DMS153 treated with DMSO at 0.1 percent for 48 hours (cell line): ENCODE results near the gene CELF3.
"Not testable (repeated sequence)": the region's sequence is repeated elsewhere in the genome, so short reads cannot be mapped to it uniquely, and the experiment has no call there.

Source experiments
- DNase-seq: peaks from one replicate; lab custom pipeline; 2025; ENCODE audit not compliant: unreplicated experiment; lab: John Stamatoyannopoulos, UW

The CELF3 gene

GRCh38 chr1:151704246-151704645, 12.4 kb downstream of the CELF3 start:
- no peak for DNase-seq

GRCh38 chr1:151703813-151704212, 12.8 kb downstream of the CELF3 start:
- no peak for DNase-seq

- no peak for DNase-seq
Observed at GRCh38 chr1:151702936-151703335, 13.7 kb downstream of the CELF3 start.

GRCh38 chr1:151701515-151701914, 15.1 kb downstream of the CELF3 start:
- DNase-seq: no peak

- peak; percentile 66 for DNase-seq
Observed at GRCh38 chr1:151693057-151693651, 23.4 kb downstream of the CELF3 start.

GRCh38 chr1:151692226-151692625, 24.4 kb downstream of the CELF3 start:
- DNase-seq: no peak

DNA sequence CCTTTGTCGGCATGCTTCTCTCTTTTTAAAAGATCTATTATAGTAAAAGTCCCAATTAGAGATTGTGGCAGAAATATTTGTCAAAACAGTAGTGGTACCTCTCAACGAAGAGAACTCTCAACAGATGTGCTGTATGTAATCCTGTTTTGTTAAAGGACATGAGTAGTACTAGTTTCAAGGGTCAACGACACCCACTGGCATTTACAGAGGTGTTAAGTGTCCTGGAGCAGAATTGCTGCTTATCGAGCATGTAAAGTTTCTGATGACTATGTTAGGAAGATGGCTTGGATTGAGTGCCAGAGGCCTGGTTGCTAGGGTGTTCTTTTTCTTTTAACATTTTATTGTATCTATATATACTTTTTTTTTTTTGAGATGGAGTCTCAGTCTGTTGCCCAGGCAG, 27.1 kb downstream of the CELF3 start:
- no peak for DNase-seq

DNA sequence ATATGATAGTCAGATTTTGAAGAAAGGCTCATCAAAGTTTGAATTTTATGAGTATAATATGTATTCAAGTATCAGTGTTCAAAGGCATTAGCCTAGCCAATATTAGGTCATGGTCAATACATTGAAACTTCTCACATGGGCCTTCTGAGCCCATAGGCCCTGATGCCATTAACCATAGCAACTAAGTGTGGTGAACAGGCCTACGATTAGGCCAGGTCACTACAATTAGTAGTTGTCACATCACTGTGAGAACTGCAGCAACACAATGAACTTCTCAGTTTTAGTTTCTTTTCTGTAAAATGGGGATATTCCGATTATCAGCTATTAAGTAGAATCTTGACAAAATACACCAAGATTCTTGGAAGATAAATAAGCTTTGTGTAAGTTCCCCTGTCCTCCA, 30.0 kb downstream of the CELF3 start:
- DNase-seq: no peak

- DNase-seq: no peak
Observed at GRCh38 chr1:151684128-151684527, 32.5 kb downstream of the CELF3 start.

DNA sequence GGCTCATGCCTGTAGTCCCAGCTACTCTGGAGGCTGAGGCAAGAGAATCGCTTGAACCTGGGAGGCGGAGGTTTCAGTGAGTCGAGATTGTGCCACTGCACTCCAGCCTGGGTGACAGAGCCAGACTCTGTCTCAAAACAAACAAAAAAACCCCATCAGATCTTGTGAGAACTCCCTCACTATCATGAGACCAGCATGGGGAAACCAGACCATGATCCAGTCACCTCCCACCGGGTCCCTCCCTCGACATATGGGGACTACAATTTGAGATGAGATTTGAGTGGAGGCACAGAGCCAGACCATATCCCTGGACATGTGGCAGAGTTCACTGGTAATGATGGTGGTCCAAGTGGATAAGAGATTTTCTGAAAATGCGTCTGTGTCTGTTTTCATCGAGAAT, 33.7 kb downstream of the CELF3 start:
- not testable (repeated sequence) for DNase-seq

DNA sequence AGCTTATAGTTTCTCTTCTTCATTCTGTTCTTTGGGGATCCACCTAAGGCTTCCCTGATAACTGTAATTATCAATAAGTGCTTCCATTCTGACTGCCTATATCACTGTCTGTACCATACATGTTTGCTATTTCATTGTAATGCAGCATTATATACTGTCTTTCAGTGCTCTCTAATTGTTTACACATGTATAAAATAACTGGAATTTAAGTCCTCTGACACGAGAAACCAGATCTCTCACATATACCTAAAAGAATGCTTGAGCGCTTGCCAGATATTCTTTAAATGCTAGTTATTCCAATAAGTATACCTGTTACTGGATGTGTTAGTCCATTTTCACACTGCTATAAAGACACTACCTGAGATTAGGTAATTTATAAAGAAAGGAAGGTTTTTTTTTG, 34.7 kb downstream of the CELF3 start:
- DNase-seq: no peak

DNA sequence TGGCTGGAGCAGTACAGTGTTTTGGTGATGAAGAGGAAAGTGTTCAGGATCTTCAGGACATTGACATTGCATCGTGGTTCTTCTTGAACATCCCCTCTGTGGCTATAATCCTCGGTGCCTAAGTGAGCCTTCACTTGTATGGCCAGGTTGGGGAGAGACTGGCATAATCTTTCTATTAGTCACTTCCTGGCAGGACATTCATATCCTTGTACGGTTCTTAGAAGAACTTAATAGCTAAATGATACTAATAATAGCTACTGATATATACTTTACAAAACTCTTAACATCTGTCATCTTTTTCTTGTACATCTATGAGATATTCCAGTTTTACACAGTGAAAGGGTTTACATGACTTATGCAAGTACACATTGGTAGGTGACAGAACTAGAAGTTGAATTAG, 35.8 kb downstream of the CELF3 start:
- no peak for DNase-seq

DNA sequence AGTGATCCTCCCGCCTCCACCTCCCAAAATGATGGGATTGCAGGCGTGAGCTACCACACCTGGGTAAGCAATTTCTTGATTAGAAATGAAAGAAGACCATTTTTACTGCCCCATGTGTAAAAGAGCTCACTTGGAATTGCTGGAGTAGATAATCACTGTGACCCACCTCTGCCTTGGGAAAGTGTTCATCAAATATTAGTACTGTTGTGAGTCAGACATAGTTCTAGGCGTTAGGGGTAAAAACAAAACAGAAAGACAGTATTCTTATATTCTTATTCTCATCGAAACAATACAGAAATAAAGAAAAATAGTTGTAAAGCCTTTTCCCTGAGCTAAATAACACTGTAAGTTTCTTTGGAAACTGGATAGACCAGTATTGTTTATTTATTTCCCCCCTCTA, 36.2 kb downstream of the CELF3 start:
- no peak for DNase-seq

DNA sequence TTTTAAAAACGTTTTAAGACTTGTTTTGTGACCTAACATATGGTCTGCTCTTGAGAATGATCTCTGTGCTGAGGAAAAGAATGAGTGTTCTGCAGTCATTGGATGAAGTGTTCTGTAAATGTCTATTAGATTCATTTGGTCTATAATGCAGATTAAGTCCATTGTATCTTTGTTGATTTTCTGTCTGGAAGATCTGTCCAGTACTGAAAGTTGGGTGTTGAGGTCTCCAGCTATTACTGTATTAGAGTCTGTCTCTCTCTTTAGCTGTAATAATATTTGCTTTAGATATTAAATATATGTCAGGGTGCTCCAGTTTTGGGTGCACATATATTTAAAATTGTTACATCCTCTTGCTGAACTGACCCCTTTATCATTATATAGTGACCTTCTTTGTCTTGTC, 43.2 kb downstream of the CELF3 start:
- no peak for DNase-seq

DNA sequence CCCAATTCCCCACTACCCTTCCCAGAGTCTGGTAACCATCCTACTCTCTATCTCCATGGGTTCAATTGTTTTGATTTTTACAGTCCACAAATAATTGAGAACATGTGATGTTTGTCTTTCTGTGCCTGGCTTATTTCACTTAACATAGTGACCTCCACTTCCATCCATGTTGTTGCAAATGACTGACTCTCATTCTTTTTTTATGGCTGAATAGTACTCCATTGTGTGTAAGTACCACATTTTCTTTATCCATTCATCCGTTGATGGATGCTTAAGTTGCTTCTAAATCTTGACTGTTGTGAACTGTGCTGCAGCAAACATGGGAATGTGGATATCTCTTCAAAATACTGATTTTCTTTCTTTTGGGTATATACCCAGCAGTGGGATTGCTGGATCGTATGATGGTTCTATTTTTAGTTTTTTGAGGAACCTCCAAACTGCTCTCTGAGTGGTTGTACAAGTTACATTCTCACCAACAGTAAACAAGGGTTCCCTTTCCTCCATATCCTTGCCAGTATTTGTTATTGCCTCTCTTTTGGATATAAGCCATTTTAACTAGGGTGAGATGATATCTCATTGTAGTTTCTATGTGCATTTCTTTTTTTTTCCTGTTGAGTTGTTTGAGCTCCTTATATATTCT, 46.4 kb downstream of the CELF3 start:
- DNase-seq: not testable (repeated sequence)

DNA sequence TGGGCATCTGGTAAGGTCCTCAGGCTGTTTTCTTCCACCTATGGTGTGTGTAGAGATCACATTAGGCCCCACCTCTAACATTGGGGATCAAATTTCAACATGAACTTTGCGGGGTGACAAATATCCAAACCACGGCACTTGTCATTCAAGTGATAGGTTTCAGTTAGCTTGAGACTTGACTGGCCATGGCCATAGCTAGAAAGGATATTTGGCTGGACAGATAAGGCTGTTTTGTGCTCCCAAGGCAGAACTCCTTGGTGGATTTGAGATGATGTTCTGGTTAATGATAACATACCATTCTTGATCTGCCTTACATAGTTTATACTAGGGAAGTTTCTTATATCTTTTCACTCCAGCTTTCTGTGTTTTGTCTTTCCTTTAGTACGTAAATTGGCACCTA, 48.5 kb downstream of the CELF3 start:
- DNase-seq: no peak

GRCh38 chr1:151661751-151662150, 54.9 kb downstream of the CELF3 start:
- no peak for DNase-seq

DNA sequence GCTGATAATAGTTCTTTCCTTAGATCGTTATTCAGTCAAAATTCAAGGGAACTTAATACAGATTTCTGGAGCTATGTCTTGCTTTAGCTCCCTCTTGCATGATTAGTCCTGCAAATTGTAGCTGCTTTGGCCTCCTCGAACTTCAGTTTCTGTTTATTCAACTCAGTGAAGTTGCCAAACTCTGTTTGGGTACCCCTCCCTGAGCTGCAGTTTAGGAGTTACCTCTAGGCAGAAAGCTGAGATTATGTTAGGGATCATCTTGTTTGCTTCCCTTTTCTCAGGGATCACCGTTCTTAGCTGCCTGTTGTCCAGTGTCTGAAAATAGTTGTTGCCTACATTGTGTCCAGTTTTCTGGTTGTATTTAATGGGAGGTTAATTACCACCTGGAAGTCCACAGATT, 61.2 kb downstream of the CELF3 start:
- no peak for DNase-seq

- DNase-seq: no peak
Observed at GRCh38 chr1:151653397-151653796, 63.2 kb downstream of the CELF3 start.
